H1 (cell line): ENCODE results near the gene ZNF362. TPM values are rescaled to one million over a fixed set of nuclear protein-coding genes. Genes with fewer than 3 reads are reported as not detected.
"Not testable (repeated sequence)": the region's sequence is repeated elsewhere in the genome, so short reads cannot be mapped to it uniquely, and the experiment has no call there.

Source experiments
- CTCF ChIA-PET: fragments of 300-600 bp; sonication (Branson Sonifier 250); formaldehyde crosslinking; loops from one replicate; lab custom pipeline; 2021; ENCODE audit not compliant: partially characterized antibody; lab: Charles Lee
- POLR2A ChIA-PET: fragments of 300-600 bp; sonication (Branson Sonifier 250); formaldehyde crosslinking; loops from one replicate; lab custom pipeline; 2021; ENCODE audit warnings: inconsistent platforms; ENCODE audit not compliant: partially characterized antibody; lab: Charles Lee
- DNase-seq, 2 experiments: peaks; one replicate each; pipeline versions ENCODE4 v3.0.0 to v3.0.0-alpha.2; 2010 to 2022; ENCODE audit warnings: low spot score in 2 of 2, low read depth in 1 of 2, mixed read lengths in 1 of 2
- FAIRE-seq: peaks from 2 replicates; lab custom pipeline; 2011; peaks lifted over from hg19 to GRCh38; lab: Jason Lieb, UNC
- H2AFZ ChIP-seq: 2 replicates; pipeline ENCODE4 v1.8.1; 2012; ENCODE audit warnings: low read length, inconsistent platforms
- H2AK5ac ChIP-seq: 2 replicates; pipeline ENCODE4 v1.6.1; 2013; ENCODE audit warnings: low read depth, low read length
- H2BK120ac ChIP-seq: replicated peaks from 2 replicates; pipeline ENCODE3; 2013; ENCODE audit warnings: low read depth, low read length, inconsistent platforms
- H2BK12ac ChIP-seq: 2 replicates; pipeline ENCODE4 v1.6.1; 2013; ENCODE audit warnings: low read depth, low read length
- H2BK15ac ChIP-seq: 2 replicates; pipeline ENCODE4 v1.6.1; 2013; ENCODE audit warnings: low read length
- H2BK20ac ChIP-seq: 2 replicates; pipeline ENCODE4 v1.6.1; 2013; ENCODE audit warnings: low read length
- H2BK5ac ChIP-seq: 2 replicates; pipeline ENCODE4 v1.6.1; 2013; ENCODE audit warnings: low read depth, low read length
- H3K14ac ChIP-seq: 2 replicates; pipeline ENCODE4 v1.6.1; 2013; ENCODE audit warnings: inconsistent platforms; ENCODE audit not compliant: insufficient read length
- H3K18ac ChIP-seq: 2 replicates; pipeline ENCODE4 v1.6.1; 2013; ENCODE audit warnings: low read length; ENCODE audit errors: extremely low read depth
- H3K23ac ChIP-seq: 2 replicates; pipeline ENCODE4 v1.6.1; 2013; ENCODE audit warnings: inconsistent platforms; ENCODE audit not compliant: insufficient read length
- H3K23me2 ChIP-seq: 2 replicates; pipeline ENCODE4 v1.6.1; 2013; ENCODE audit warnings: low read depth, low read length
- H3K27ac ChIP-seq: 2 replicates; pipeline ENCODE4 v1.6.1; 2011; ENCODE audit warnings: low read depth, low read length, inconsistent platforms
- H3K27me3 ChIP-seq, 4 experiments: replicated peaks in 1 of 4; 1 replicate in 1 of 4; 2 replicates in 3 of 4; pipeline versions ENCODE4 v1.6.1 to v1.8.1; 2011 to 2013; ENCODE audit warnings: low read length in 3 of 4, mild to moderate bottlenecking in 3 of 4, inconsistent platforms in 2 of 4, mixed read lengths in 2 of 4, moderate library complexity in 1 of 4; ENCODE audit not compliant: control insufficient read depth in 3 of 4, insufficient read depth in 3 of 4; ENCODE audit errors: extremely low read depth in 1 of 4
- H3K36me3 ChIP-seq, 4 experiments: 2 replicates each; pipeline versions ENCODE4 v1.6.1 to v1.8.1; 2011 to 2013; ENCODE audit warnings: mild to moderate bottlenecking in 4 of 4, low read length in 3 of 4, moderate library complexity in 2 of 4, control low read depth in 1 of 4, inconsistent platforms in 1 of 4; ENCODE audit not compliant: insufficient read depth in 4 of 4, control insufficient read depth in 2 of 4
- H3K4ac ChIP-seq: replicated peaks from 2 replicates; pipeline ENCODE3; 2013; ENCODE audit warnings: low read length, low read depth, mixed read lengths, inconsistent platforms; ENCODE audit not compliant: insufficient read length
- H3K4me1 ChIP-seq, 4 experiments: replicated peaks in 1 of 4; 1 replicate in 1 of 4; 2 replicates in 3 of 4; pipeline versions ENCODE4 v1.6.1 to v1.8.1; 2011 to 2013; ENCODE audit warnings: low read length in 3 of 4, inconsistent platforms in 2 of 4, mixed read lengths in 1 of 4; ENCODE audit not compliant: insufficient read depth in 4 of 4, control insufficient read depth in 3 of 4
- H3K4me2 ChIP-seq, 2 experiments: 2 replicates each; pipeline versions ENCODE4 v1.6.1 to v1.8.1; 2011 to 2013; ENCODE audit warnings: low read depth in 2 of 2, low read length in 2 of 2, control low read depth in 1 of 2, inconsistent platforms in 1 of 2, mild to moderate bottlenecking in 1 of 2; ENCODE audit not compliant: insufficient read depth in 1 of 2
- H3K4me3 ChIP-seq, 4 experiments: fragments of 200-600, 300-600 bp in 1 of 4; sonication (generic), shearing (Covaris generic), sonication (Bioruptor Twin) in 1 of 4; 2 replicates each; pipeline versions ENCODE4 v1.5.1 to v1.8.1; 2011 to 2016; ENCODE audit warnings: low read length in 4 of 4, low read depth in 3 of 4, control low read depth in 2 of 4, inconsistent platforms in 2 of 4, mild to moderate bottlenecking in 2 of 4, mixed read lengths in 1 of 4, moderate library complexity in 1 of 4; ENCODE audit not compliant: insufficient read depth in 2 of 4; ENCODE audit errors: extremely low read depth in 1 of 4
- H3K56ac ChIP-seq: replicated peaks from 2 replicates; pipeline ENCODE3; 2013; ENCODE audit warnings: low read depth, mild to moderate bottlenecking, mixed read lengths, low read length, inconsistent platforms; ENCODE audit not compliant: insufficient read length
- H3K79me1 ChIP-seq: 2 replicates; pipeline ENCODE4 v1.6.1; 2013; ENCODE audit warnings: low read depth, low read length, control low read depth
- H3K79me2 ChIP-seq, 2 experiments: 2 replicates each; pipeline versions ENCODE4 v1.6.1 to v1.8.1; 2012 to 2013; ENCODE audit warnings: low read length in 2 of 2, mild to moderate bottlenecking in 2 of 2, inconsistent platforms in 1 of 2; ENCODE audit not compliant: insufficient read depth in 2 of 2, control insufficient read depth in 1 of 2
- H3K9ac ChIP-seq, 4 experiments: replicated peaks in 1 of 4; 1 replicate in 1 of 4; 2 replicates in 3 of 4; pipeline versions ENCODE4 v1.6.1 to v1.8.1; 2011 to 2013; ENCODE audit warnings: low read depth in 3 of 4, low read length in 3 of 4, control low read depth in 2 of 4, mild to moderate bottlenecking in 2 of 4, moderate library complexity in 2 of 4, inconsistent platforms in 1 of 4; ENCODE audit errors: extremely low read depth in 1 of 4
- H3K9me3 ChIP-seq, 2 experiments: 2 replicates each; pipeline versions ENCODE4 v1.6.1 to v1.8.1; 2012 to 2013; ENCODE audit warnings: mild to moderate bottlenecking in 2 of 2, moderate library complexity in 2 of 2, control low read depth in 1 of 2, inconsistent platforms in 1 of 2, low read depth in 1 of 2, low read length in 1 of 2, mixed read lengths in 1 of 2; ENCODE audit not compliant: insufficient read depth in 2 of 2
- H4K20me1 ChIP-seq, 2 experiments: replicated peaks in 1 of 2; 2 replicates each; pipeline versions ENCODE3 to v1.8.1; 2011 to 2013; ENCODE audit warnings: inconsistent platforms in 2 of 2, low read length in 2 of 2, mild to moderate bottlenecking in 1 of 2; ENCODE audit not compliant: insufficient read depth in 2 of 2, control insufficient read depth in 1 of 2
- H4K5ac ChIP-seq: 2 replicates; pipeline ENCODE4 v1.6.1; 2013; ENCODE audit warnings: low read length, low read depth, mixed read lengths, inconsistent platforms; ENCODE audit not compliant: insufficient read length
- H4K8ac ChIP-seq: 2 replicates; pipeline ENCODE4 v1.8.0; 2013; ENCODE audit warnings: mild to moderate bottlenecking, moderate library complexity, low read length, inconsistent platforms; ENCODE audit not compliant: insufficient read depth; ENCODE audit errors: extremely low read depth
- H4K91ac ChIP-seq: replicated peaks from 2 replicates; pipeline ENCODE3; 2013; ENCODE audit warnings: low read length, mixed read lengths, inconsistent platforms; ENCODE audit not compliant: insufficient read length
- USF2 ChIP-seq: IDR thresholded peaks from 2 replicates; pipeline ENCODE4 v1.6.1; 2011; ENCODE audit warnings: low read length, improper control_type of control experiment
- WGBS, 2 experiments: shearing (Covaris generic) in 1 of 2; methylation state at CpG; one replicate each; pipeline versions ENCODE4 v1.1.6 to v1.1.7; 2013 to 2015; ENCODE audit warnings: low lambda C conversion rate in 2 of 2, mixed read lengths in 2 of 2, inconsistent platforms in 1 of 2, low coverage in 1 of 2, missing lambda C conversion rate in 1 of 2; ENCODE audit not compliant: insufficient replicate concordance in 2 of 2, insufficient coverage in 1 of 2, insufficient read length in 1 of 2; ENCODE audit errors: extremely low coverage in 1 of 2, missing lambda C conversion rate in 1 of 2; 5-methylcytosine and 5-hydroxymethylcytosine counted together
- polyA plus RNA-seq, 7 experiments: library from polyadenylated mRNA; depleted of rRNA in 3 of 7; stranded (reverse) in 5 of 7; unstranded in 2 of 7; fragments of >200 nt in 5 of 7; fragments of 200-250 nt in 2 of 7; gene quantifications; 1 replicate in 5 of 7; 2 replicates in 1 of 7; 4 replicates in 1 of 7; pipeline versions ENCODE4 v1.2.1 to v1.2.3, GENCODE V29; 2011 to 2013; ENCODE audit warnings: missing spikeins in 2 of 7, mixed read lengths in 2 of 7
- total RNA-seq: library from RNA; stranded (reverse); fragmentation: NEBNext Ultra II Directional; extraction: Animal tissue kit (Norgen Biotek cat#: 25700); gene quantifications from 2 replicates; pipeline ENCODE4 v1.2.1, GENCODE V29; 2021

The ZNF362 gene
- total and polyA plus RNA-seq, 2 of the 8 experiments (the other 6 are each of a cell fraction or from before 2014, with no cell fraction given), result 24.2 to 27.8 TPM

GRCh38 chr1:33238194-33238724 lies 18.0 kb upstream of the ZNF362 start:
- H2AFZ ChIP-seq, H3K56ac ChIP-seq, H2AK5ac ChIP-seq, H3K9me3 ChIP-seq, POLR2A ChIA-PET, H3K23ac ChIP-seq, H3K4me1 ChIP-seq, H3K79me2 ChIP-seq, H3K27ac ChIP-seq, H2BK12ac ChIP-seq, H4K91ac ChIP-seq, H3K79me1 ChIP-seq, H4K8ac ChIP-seq, H2BK120ac ChIP-seq, DNase-seq, H3K23me2 ChIP-seq, H3K36me3 ChIP-seq, H2BK5ac ChIP-seq, H3K27me3 ChIP-seq, H3K4me2 ChIP-seq, H3K4ac ChIP-seq, H3K9ac ChIP-seq, H4K20me1 ChIP-seq, H2BK20ac ChIP-seq, FAIRE-seq, H3K4me3 ChIP-seq, H2BK15ac ChIP-seq, H3K14ac ChIP-seq, H3K18ac ChIP-seq, H4K5ac ChIP-seq: not testable (repeated sequence)
- CTCF ChIA-PET, result interaction anchor here (0.6 to 1.9 kb wide), 3 partner anchors 51 to 1832 kb away, joined by 4 to 7 read pairs (median 4); no protein-coding TSS in a partner anchor
- 0 out of 2 replicates have a peak, but pooled peaks have one; percentile 1 for TF ChIP-seq USF2
- 92% methylated on average over 6 of the region's 6 CpGs; no CpG with 5 or more reads in 1 of the 2 experiments for WGBS, 2 experiments
